K562 treated with DMSO at 1 percent for 12 hours (cell line): ENCODE results near the gene TIPRL. TPM values are rescaled to one million over a fixed set of nuclear protein-coding genes. Genes with fewer than 3 reads are reported as not detected.

Source experiments
- total RNA-seq: library from RNA; unstranded; fragments of 300-600 nt; gene quantifications from 2 replicates; pipeline ENCODE4 v1.2.3, GENCODE V29; 2022; ENCODE audit not compliant: insufficient read depth

TIPRL gene
- 21.6 and 37.3 TPM in 2 replicates for total RNA-seq

GRCh38 chr1:168178638-168179437, at the start of gene TIPRL:
Gene TIPRL (plus strand): TSS chr1:168178962. CDS start chr1:168179078, 116 bp downstream.

DNA sequence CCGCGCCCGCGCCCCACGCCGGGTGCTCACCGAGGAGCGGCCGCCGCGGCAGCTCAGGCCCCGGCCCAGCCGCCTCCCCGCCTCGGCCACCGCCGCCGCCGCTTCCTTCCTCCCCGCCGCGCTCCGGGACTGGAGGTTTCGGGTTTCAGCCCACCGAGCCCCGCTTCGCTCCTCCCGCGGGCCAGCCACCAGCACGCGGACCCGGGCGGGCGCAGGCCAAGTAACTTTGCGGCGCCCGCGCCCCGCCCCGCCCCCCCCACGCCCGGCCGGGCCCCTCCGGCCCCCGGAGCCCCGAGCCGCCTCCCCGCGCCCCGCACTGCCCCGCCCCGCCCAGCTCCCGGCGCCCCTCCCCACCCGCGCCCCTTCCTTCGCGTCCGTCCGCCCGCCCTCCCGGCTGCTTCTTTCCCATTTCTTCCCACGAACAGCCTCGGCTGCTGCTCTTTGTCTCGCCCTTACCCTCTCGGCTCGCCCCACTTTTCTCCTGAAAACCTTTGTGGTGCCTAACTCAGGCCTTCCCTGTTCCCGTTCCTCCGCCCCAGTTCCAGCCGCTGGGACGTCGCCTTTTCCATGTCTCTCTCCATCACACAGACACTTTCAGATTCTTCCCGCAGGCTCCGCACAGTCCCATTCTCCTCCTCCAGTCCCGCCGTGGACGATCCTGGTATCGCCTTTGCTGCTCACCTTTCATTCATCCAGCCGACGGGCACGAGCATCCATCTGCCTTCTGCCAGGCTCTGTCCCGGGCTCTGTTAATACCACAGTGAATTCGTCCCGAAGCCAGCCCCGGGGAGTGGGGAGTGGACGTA, 41.9 kb upstream of the TIPRL start, which contains the start of gene GPR161:
TSS of gene GPR161 (minus strand) at position 222 of the 806 bp plus-strand sequence. CDS start 32,080 bp downstream, outside the sequence.

DNA sequence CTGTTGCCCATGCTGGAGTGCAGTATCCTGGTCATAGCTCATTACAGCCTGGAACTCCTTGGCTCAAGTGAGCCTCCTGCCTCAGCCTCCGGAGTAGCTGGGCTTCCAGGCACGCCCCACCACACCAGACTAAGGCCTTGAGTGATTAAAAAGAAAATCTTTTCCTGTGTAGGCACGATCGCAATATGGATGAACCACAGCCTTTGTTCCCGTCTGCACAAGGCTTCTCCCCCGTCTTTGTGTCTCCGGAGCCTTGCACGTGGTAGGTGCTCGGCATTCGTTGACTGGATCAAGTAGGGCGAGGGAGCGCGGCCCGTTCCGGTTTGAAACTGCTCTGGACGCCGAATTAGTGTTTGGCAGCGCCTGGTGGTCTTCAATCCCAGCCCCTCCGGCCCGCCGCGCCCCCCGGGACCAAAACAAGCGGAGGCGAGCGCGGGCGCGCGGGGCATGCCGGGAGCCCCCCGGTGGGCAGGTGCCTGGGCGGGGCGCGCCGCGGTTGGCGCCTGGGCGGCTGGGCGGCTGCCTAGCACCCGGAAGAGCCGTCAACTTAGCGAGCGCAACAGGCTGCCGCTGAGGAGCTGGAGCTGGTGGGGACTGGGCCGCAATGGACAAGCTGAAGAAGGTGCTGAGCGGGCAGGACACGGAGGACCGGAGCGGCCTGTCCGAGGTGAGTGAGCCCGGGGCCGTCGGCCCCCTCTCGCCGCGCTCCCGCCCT, 46.9 kb downstream of the TIPRL start, which contains the start of gene SFT2D2:
TSS of gene SFT2D2 (plus strand) at position 529 of the 715 bp plus-strand sequence. CDS start at position 605, 76 bp downstream.

Other genes with a start within 250 kb of the TIPRL start
- gene DCAF6, start 242.3 kb upstream of the TIPRL start, total RNA-seq, result 21.4 and 46.4 TPM in 2 replicates
- 65.9 and 82.1 TPM in 2 replicates for gene MPC2, start 241.9 kb upstream of the TIPRL start, total RNA-seq
- 2.9 and 3.6 TPM in 2 replicates for gene GPR161, start 42.0 kb upstream of the TIPRL start, total RNA-seq
- gene SFT2D2, start 47.0 kb downstream of the TIPRL start, total RNA-seq, result 3.3 and 8.1 TPM in 2 replicates
- 2.0 and 5.4 TPM in 2 replicates for gene TBX19, start 101.9 kb downstream of the TIPRL start, total RNA-seq